GM18507 (cell line): Measurements from ENCODE around the gene IZUMO2.
"Not testable (repeated sequence)": the region's sequence is repeated elsewhere in the genome, so short reads cannot be mapped to it uniquely, and the experiment has no call there.

Experiments
- DNase-seq: peaks from one replicate; pipeline ENCODE4 v3.0.0; 2011; ENCODE audit warnings: low read depth; ENCODE audit not compliant: insufficient read length; ENCODE audit errors: extremely low spot score
- FAIRE-seq: peaks from 2 replicates; lab custom pipeline; 2011; peaks lifted over from hg19 to GRCh38; lab: Jason Lieb, UNC

IZUMO2 gene

DNA sequence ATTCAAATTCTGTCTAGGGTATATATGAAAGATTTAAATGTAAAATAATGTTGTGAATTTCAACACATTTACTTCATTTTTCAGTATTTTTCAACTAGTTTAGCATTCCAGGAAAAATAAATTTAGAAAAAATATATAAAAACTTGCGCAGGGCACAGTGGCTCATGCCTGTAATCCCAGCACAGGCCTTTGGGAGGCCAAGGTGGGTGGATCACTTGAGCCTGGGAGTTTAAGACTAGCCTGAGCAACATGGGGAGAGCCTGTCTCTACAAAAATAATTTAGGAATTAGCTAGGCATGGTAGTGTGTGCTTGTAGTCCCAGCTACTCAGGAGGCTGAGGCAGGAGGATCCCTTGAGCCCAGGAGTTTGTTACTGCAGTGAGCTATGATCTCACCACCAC is 21.2 kb downstream of the IZUMO2 start:
- not testable (repeated sequence) for DNase-seq, FAIRE-seq

GRCh38 chr19:50140118-50140845 is 22.8 kb downstream of the IZUMO2 start:
- not testable (repeated sequence) for DNase-seq, FAIRE-seq

GRCh38 chr19:50136603-50137365 is 26.3 kb downstream of the IZUMO2 start:
- FAIRE-seq, DNase-seq: not testable (repeated sequence)

- not testable (repeated sequence) for FAIRE-seq, DNase-seq
Measured at GRCh38 chr19:50135856-50136602, 27.1 kb downstream of the IZUMO2 start.

DNA sequence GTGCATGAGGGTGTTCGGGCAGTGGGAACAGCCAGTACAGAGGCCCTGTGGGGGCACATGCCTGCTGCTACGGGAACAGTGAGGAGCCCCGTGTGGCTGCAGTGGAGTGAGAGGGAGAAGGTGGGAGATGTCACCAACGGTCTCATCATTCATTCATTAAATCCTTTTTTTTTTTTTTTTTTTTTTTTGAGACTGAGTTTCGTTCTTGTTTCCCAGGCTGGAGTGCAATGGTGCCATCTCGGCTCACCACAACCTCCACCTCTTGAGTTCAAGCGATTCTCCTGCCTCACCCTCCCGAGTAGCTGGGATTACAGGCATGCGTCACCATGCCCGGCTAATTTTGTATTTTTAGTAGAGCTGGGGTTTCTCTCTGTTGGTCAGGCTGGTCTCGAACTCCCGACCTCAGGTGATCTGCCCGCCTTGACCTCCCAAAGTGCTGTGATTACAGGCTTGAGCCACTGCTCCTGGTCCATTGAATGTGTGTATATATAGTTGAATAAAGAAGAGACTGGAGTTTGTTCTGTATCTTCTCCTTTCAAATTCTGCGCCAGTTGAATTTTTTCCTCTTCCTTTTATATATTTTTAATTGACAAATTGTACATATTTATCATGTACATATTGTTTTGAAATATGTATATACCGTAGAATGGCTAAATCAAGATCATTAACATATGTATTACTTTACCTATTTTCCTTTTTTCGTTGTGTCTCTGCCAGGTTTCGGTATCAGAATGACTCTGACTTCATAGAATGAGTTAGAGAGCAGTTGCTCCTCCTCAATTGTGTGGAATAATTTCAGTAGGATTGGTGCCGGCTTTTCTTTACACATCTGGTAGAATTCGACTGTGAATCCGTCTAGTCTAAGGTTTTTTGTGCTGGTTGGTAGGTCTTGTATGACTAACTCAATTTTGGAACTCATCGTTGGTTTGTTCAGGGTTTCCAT is 28.0 kb downstream of the IZUMO2 start:
- not testable (repeated sequence) for FAIRE-seq

DNA sequence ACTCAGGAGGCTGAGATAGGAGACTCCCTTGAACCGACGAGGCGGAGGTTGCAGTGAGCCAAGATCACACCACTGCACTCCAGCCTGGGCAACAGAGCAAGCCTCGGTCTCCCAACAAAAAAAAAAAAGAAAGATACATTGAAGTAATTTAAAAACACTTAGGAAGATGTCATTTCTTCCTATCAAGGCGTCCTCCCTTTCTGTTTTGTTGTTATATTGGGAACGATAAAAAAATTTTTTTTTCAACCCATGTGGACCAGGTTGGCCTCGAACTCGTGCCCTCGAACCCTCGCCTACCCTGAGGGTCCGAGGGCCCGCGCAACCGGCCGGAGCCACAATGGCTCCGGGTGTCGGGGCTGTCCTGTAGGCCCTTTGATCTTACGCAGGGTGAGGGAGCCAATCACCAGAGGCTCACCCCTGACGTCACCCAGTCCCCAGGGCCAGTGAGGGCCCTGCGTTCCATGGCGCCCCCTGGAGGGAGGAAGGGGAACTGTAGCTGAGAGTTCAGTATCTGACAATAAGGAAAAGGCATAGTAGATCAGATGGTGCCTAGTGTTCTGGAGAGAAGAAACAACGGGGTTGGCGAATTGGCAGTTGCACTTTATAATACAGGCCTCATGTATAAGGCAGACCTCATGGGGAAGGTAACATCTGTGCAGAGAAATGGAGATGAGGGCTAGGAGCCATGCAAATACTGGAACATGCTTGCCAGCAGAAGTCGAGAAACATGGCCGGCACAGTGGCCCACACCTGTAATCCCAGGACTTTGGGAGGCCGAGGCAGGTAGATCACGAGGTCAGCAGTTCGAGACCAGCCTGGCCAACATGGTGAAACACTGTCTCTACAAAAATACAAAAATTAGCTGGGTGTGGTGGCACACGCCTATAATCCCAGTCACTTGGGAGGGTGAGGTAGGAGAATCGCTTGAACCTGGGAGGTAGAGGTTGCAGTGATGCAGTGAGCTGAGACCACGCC is 29.3 kb downstream of the IZUMO2 start:
- not testable (repeated sequence) for DNase-seq, FAIRE-seq

More for the DNA sequence above, 28.0 kb downstream of the IZUMO2 start:
- not testable (repeated sequence) for DNase-seq

DNA sequence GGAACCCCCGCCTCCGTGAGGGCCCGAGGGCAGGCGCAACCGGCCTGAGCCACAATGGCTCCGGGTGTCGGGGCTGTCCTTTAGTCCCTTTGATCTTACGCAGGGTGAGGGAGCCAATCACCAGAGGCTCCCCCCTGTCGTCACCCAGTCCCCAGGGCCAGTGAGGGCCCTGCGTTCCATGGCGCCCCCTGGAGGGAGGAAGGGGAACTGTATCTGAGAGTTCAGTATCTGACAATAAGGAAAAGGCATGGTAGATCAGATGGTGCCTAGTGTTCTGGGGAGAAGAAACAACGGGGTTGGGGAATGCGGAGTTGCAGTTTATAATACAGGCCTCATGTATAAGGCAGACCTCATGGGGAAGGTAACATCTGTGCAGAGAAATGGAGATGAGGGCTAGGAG is 59.1 kb downstream of the IZUMO2 start:
- not testable (repeated sequence) for FAIRE-seq, DNase-seq

DNA sequence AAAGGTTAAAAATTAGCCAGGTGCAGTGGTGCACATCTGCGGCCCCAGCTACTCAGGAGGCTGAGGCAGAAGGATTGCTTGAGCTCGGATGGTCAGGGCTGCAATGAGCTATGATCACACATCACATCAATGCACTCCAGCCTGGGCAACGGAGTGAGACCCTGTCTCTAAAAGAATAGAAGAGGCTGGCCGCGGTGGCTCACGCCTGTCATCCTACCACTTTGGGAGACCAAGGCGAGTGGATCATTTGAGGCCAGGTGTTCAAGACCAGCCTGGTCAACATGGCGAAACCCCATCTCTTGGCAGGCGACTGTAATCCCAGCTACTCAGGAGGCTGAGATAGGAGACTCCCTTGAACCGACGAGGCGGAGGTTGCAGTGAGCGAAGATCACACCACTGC is 59.7 kb downstream of the IZUMO2 start:
- FAIRE-seq, DNase-seq: not testable (repeated sequence)
